Umbilical cord (tissue), 2 donors: ENCODE data around the gene UBIAD1. TPM values are rescaled to one million over a fixed set of nuclear protein-coding genes. Genes with fewer than 3 reads are reported as not detected.

Source experiments
- DNase-seq: peaks from one replicate; pipeline ENCODE4 v3.0.0-alpha.2; 2015; ENCODE audit warnings: low spot score
- total RNA-seq: library from RNA; depleted of rRNA; stranded (reverse); fragments of >200 nt; gene quantifications from one replicate; pipeline ENCODE4 v1.2.3, GENCODE V29; 2014; ENCODE audit warnings: low replicate concordance; ENCODE audit not compliant: insufficient read depth

Gene UBIAD1
- total RNA-seq, 1 donor from 2014 or later = 7.9 TPM

DNA sequence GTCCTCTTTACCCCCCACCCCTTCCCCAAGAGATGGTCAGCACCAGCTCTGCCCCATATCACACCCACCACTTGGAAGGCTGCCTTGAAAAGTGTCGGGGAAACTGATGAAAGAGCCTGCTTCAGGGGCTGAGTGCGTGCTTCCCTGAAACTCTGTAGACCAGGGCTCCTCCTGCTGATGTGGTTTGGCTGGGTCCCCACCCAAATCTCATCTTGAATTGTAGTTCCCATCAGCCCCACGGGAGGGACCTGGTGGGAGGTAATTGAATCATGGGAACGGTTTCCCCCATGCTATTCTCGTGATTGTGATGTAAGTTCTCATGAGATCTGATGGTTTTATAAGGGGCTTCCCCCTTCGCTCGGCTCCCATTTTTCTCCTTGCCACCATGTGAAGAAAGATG lies 36.4 kb downstream of the UBIAD1 start:
- no peak for DNase-seq

DNA sequence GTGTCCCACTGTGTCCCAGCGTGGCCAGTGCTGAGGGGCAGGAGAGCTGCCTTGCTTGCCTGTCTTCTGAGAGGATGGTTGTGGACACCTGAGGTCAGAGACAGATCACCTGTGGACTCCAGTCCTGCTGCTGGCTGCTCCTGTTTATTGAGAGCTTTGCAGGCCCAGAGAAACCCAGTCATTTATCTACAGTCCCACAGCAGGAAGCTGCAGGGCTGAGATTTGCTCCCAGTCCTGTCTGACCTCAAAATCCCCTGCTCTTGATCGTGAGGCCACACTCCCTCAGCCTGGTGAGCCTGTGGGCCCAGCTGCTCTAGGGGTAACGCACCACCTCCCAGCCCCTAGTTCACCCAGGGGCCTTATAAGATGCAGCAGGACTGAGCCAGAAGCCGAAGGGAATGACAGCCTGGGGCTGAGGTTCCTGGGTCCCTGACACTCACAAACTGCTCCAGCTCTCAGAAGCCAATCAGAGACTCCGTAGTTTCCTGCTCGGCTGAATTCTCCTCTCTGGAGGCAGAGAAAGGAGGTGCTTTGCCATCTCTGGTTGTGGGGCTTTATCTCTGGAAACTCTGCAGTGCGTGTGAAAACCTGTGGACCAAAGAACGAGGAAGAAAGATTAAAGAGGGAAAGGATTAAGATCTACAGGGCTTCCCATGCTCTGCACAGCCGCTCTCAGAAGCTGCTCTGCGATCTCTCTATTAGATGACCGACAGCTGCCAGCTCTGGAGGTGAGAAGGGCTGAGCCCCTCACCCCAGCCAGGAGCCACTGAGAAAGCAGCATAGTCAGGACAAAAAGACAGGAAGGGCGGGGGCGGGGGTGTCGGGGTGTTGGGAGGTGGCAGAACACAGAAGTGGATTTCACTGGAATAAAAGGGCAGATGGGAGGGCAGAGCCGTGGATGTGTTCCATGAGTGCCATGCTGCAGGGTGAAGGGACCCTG lies 39.1 kb downstream of the UBIAD1 start:
- peak; percentile 6 for DNase-seq

DNA sequence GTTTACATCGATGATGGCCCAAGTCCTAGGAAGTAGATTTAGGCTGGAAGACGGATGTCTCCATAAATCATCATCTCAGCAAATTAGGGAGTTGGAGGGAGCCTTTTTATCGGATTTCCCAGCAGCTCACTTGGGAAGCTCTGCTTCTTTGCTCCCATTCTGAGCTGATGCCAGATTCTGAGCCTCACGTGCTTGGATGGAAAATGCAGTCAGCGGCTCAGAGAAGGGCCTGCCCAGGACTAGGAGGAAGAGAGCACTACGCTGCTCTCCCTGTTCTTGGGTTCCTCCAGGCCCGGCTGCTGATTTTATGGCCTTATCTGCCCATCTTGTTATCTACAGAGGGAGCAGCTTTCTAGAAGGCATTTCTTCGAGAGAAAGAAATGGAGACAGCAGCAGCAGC lies 42.0 kb downstream of the UBIAD1 start:
- DNase-seq = peak; percentile 81

DNA sequence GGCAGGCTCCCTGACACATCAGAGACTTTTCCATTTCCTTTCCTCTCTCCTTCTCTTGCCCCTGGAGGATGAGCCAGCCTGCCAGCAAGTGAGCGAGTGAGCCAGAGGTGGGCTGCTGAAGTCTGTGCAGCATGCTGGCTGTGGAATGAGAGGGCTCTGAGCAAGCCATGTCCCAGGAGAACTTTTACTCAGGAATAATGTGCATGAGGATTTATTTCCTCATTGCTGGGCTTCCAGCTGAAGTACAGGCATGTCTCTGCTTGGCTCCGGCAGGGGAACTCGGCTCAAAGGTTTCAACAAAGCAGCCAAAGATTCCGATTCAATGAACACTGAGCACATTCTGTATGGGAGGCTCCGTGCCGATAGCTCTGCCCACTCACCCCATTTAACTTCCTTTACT lies 43.7 kb downstream of the UBIAD1 start:
- peak; percentile 13 for DNase-seq

- DNase-seq = no peak
Measured at GRCh38 chr1:11318982-11319381, 46.0 kb downstream of the UBIAD1 start.

DNA sequence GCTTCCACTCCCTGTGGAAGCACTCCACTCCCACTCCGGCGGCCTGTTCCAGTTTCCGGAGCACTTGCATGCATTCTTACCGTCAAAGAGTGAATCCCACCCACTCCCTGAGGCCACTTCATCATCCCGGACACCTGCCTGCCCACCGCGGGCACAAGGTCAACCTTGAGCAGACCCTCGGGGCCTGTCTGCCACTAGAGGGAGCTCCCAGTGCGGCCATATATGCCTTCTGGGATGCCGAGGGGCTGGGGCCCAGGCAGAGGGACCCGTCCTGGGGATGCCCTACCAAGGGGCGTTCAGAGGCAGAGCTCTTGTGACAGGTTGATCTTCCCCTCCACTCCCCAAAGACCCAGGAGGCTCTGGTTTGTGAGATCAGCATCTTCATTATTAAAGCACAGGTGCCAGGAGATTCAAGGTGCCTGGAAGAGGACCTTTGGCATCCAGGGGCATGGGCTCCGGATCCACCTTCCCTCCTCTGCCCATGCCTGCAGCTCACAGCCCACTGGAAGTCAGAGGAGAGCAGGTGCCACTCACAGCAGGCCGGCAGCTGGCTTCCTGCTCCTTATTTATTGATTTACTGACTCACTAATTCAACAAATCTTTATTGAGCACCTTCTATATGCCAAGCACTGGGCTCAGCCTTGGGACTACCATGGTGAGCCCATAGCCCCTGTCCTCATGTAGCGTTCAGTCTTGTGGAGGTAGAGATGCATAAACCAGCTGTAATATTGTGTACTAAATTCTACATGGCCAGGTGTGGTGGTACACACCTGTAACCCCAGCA lies 47.3 kb downstream of the UBIAD1 start:
- DNase-seq = no peak

DNA sequence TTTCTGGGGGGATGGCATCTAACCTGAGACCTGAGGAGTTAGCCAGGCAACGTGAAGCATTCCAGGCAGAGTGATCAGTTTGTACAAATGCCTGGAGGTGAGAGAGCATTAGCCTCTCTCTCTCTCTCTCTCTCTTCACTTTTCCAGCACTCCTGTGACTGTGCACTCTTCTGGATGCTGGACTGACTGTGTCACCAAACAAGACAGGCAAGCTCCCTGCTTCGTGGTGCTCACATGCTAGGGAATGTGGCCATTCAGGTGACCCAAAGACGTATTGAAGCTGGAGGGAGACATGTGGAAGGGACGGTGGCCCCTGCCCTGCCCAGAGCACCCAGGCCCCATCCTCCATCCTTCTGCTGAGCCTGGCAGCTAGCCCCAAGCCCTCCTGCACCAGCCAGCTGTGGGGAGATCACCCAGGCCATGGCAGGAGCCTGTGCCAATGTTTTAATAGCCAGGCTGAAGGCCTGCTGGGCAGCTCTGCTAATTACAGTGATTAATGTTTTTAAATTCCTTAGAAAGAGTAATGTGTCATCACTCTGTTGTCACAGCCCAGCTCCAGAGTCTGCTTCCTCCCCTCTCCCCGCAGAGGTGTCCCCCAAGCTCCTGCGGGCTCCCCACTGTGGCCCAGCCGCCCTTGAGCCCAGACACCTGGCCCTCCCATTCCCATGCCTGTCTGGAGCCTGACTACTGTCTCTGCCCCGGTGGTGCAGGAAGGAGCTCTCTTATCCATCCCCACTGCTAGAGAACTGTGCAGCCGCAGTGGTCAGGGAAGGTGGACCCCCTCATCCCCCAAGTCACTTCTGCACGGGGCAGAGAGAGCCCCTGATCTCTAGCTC lies 48.9 kb downstream of the UBIAD1 start:
- no peak for DNase-seq

DNA sequence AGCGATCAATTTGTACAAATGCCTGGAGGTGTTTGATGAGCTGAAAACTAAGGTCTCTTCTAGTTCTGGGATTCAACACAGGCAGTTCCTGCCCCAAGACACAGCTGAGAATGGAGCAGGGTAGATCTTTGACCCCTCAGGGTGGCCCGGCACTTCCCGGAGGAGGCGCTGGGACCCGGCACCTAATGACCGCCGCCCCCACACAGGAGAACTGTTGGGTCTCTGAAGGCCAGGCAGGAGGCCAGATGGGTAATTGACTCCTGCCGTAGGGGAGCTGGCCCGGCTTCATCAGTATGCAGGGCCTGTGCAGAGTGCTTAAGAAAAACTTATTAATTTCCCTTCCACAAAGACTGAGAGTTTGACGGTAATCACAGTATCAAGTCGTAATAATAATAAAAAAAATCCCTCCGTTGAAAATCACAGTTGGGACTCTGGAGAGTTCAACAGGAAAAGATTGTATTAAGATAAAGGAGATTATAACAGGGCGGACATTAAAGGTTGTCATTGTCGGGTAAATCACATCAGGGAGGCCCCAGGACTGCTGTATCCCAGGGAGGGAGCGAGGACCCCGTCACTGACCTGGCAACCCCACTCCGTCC lies 51.7 kb downstream of the UBIAD1 start:
- no peak for DNase-seq

DNA sequence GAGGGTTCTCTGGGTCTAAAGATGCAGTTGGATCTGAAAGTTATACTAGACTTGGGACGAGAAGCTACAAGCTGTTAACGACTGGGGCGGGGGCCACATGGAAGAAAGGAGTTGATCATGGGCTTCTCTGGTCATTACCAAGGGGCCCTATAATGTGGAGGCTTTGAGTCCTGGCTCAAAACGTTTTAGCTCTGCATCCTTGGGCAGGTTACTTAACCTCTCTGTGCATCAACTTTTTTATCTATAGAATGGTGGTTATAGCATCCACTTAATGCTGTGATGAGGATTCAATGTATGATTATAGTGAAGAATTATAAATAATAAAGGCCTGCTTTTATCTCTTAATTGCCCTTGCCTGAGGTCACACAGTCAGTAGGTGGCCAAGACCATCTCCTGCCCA lies 53.1 kb downstream of the UBIAD1 start:
- no peak for DNase-seq

DNA sequence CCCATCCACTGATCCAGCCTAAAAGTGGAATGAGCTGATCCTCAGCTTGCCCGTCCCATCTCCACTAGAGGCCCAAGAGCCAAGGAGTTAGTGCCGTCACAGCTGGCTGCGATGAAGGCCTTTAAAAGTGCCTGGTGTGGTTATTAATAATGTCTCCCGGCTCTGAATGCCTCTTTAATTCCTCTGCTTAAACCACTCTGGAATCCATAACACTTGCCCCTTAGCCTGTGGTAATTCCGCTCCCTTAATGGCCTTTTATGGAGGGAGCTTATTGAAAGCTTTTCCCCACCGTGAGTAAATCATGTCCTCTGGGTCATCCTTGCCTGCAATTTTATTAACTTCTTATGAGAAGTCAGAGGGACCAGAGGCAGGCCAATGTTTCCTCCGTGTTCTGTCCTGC lies 55.4 kb downstream of the UBIAD1 start:
- no peak for DNase-seq

GRCh38 chr1:11330411-11330810 lies 57.4 kb downstream of the UBIAD1 start:
- no peak for DNase-seq

GRCh38 chr1:11331036-11331944 lies 58.3 kb downstream of the UBIAD1 start:
- no peak for DNase-seq

GRCh38 chr1:11331945-11332546 lies 59.0 kb downstream of the UBIAD1 start:
- DNase-seq = no peak

- DNase-seq = no peak
Measured at GRCh38 chr1:11333631-11334030, 60.6 kb downstream of the UBIAD1 start.

DNA sequence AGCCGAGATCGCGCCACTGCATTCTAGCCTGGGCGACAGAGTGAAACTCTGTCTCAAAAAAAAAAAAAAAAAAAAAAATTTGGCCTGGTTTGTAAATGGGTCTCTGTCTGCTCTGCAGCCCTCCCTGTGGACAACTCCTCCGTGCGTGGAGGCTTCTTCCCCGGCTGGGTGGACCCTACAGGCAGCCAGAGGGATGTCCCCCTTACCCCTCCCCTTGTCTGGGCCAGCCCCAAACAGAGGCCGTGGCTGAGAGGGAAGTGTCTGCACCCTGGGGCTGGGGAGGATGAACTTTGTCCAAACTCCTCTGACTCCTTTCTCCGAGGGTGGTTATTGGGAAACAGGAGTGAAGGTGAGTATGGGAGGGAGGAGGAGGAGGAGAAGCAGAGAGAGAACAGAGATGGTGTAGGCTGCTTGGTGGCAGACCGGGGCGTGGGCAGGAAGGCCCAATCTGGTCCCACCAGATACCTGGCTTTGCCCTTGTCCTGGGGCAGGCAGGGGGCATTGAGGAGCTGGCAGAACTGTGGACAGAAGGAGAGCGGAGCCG lies 61.3 kb downstream of the UBIAD1 start:
- DNase-seq = no peak

DNA sequence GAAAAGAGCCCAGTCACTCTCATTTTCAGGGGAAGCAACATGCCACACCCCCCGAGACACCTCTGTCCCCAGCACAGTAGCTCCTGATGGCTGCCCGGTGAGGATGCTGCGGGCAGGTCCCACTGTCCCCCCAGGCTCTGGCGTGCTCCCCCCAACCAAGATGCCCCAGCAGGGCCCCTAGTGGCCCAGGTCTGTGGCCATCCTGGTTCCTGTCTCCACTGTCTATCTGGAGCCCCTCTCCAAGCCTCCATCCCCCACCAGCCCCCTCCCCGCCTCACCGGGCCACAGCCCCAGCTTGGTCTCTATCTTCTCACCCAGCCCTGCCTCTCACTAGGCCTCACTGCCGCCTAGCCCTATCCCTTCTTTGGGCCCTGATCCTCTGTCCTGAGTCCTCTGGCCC lies 61.8 kb downstream of the UBIAD1 start:
- no peak for DNase-seq

GRCh38 chr1:11335417-11336056 lies 62.5 kb downstream of the UBIAD1 start:
- DNase-seq = no peak

DNA sequence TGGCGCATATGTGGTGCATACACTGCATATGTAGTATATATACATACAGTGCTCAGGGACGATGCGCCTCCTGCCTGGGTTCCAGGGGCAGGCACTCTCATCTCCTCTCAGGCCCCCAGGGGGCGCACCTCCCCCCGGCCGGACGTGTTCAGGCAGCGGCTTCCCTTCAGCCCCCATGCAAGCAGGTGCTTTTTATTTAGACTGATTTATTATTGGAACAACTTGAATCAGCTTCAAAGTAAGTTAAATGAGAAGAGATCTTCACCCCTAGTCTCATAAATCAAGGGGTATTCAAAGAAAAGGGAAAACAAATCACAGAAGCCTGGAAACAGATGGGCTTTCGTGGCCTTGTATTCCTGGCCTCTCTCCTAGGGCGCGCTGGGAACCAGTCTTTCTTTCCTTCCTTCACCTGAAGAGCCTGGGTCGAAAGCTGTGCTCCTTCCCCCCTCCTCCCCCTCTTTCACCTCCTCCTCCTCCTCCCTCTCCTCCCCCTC lies 64.6 kb downstream of the UBIAD1 start:
- DNase-seq = no peak
